Heart left ventricle (tissue), 16 donors: Measurements from ENCODE around the gene CHST1. TPM values are rescaled to one million over a fixed set of nuclear protein-coding genes. Genes with fewer than 3 reads are reported as not detected.

ENCODE experiments used
- ATAC-seq, 4 donors: fragments of 200-7000 bp; cut with Tn5 transposase; one replicate each; pipeline ENCODE4 v1.9.1; 2020 to 2022; ENCODE audit warnings: moderate library complexity in 4 of 4, mild to moderate bottlenecking in 3 of 4, moderate number of reproducible peaks in 1 of 4
- DNase-seq, 5 donors: peaks; one replicate each; pipeline ENCODE4 v3.0.0-alpha.2; 2020
- H3K27ac ChIP-seq, 12 donors: fragments of 200-600 bp; sonication (generic) in 4 of 12; one replicate each; pipeline versions ENCODE4 v1.5.0 to v1.8.0; 2016 to 2022; ENCODE audit warnings: mild to moderate bottlenecking in 2 of 12
- H3K27me3 ChIP-seq, 9 donors: fragments of 200-600 bp; sonication (generic) in 2 of 9; one replicate each; pipeline versions ENCODE4 v1.5.1 to v1.8.0; 2016 to 2022; ENCODE audit warnings: mild to moderate bottlenecking in 3 of 9
- H3K36me3 ChIP-seq, 9 donors: fragments of 200-600 bp; sonication (generic) in 2 of 9; one replicate each; pipeline versions ENCODE4 v1.5.0 to v1.8.0; 2018 to 2022; ENCODE audit warnings: mild to moderate bottlenecking in 2 of 9
- H3K4me1 ChIP-seq, 12 donors: fragments of 200-600 bp; sonication (generic) in 4 of 12; one replicate each; pipeline versions ENCODE4 v1.5.0 to v1.8.0; 2016 to 2022; ENCODE audit warnings: mild to moderate bottlenecking in 3 of 12
- H3K4me3 ChIP-seq, 12 donors: fragments of 200-600 bp; sonication (generic) in 4 of 12; one replicate each; pipeline versions ENCODE4 v1.5.0 to v1.8.0; 2017 to 2022; ENCODE audit warnings: mild to moderate bottlenecking in 9 of 12, moderate library complexity in 4 of 12
- H3K9me3 ChIP-seq, 12 donors: fragments of 200-600 bp; sonication (generic) in 4 of 12; one replicate each; pipeline versions ENCODE4 v1.5.0 to v1.8.0; 2016 to 2022; ENCODE audit warnings: mild to moderate bottlenecking in 1 of 12
- CTCF ChIP-seq, 12 donors: fragments of 200-600 bp; sonication (generic) in 4 of 12; IDR thresholded peaks; one replicate each; pipeline versions ENCODE4 v1.5.0 to v1.8.0; 2018 to 2022; ENCODE audit warnings: antibody characterized with exemption in 12 of 12, mild to moderate bottlenecking in 5 of 12
- POLR2A ChIP-seq, 2 donors: fragments of 450-650 bp; IDR thresholded peaks; one replicate each; pipeline ENCODE4 v1.6.1; 2017; ENCODE audit warnings: antibody characterized with exemption in 2 of 2, mild to moderate bottlenecking in 2 of 2, moderate library complexity in 2 of 2
- WGBS, 4 donors: extraction: QIAGEN DNeasy Blood & Tissue Kit in 2 of 4; methylation state at CpG; one replicate each; pipeline versions ENCODE4 v1.1.5 to v1.1.7; 2013 to 2018; 5-methylcytosine and 5-hydroxymethylcytosine counted together
- intact Hi-C, 10 donors: fragments of 100-400 bp; cut with DNase I; formaldehyde crosslinking; loops; one replicate each; pipeline versions ENCODE4 v1.11.1 to v1.14.2; 2022
- polyA plus RNA-seq, 2 donors: library from polyadenylated mRNA; stranded (reverse); fragments of 200-250 nt; gene quantifications; one replicate each; pipeline ENCODE4 v1.2.3, GENCODE V29; 2013
- total RNA-seq, 9 donors: library from RNA; depleted of rRNA in 2 of 9; stranded (reverse); fragments of >200 nt in 2 of 9; fragmentation: NEBNext Ultra II Directional in 3 of 9; extraction: Animal tissue kit (Norgen Biotek cat#: 25700) in 3 of 9; gene quantifications; one replicate each; pipeline versions ENCODE4 v1.1.0 to v1.2.4, GENCODE V29; 2016 to 2023
- donor health status: ischemic (EF 13 %, LVEDD 7.1; RV severe dilation, severe dysfunction).
- donor health status: healthy with polysubstance abuse.
- donor health status: DM: no; HTN: yes; CAD: no.
- donor health status: DM: no; HTN: no; CAD: no.
- donor health status: ischemic (EF 25% LVEDD 6.9; RV normal size, moderate dysfunction).
- donor health status: ischemic (EF 25% LVEDD 5.7; RV mildly dilated, moderate dysfunction).
- donor health status: healthy.
- donor health status: DM: yes; HTN: yes; CAD: no.
- donor health status: ischemic (EF 35%, LVEDD 5.7; RV mildly dilated, moderate dysfunction).
- donor health status: nonischemic (EF 11% LVEDD 7.7; RV severe dilation, severe dysfunction).
- donor health status: DM: yes; HTN: yes; CAD: no.
- donor health status: PGD.
- donor health status: ischemic (EF 29% LVEDD 5.4; RV normal size, mild dysfunction).
- donor health status: nonischemic (EF 23%, LVEDD 6.1; RV moderate dilation, normal function).

The CHST1 gene
- total and polyA plus RNA-seq, 11 donors = 0.59 to 6.5 (median 1.8) TPM

DNA sequence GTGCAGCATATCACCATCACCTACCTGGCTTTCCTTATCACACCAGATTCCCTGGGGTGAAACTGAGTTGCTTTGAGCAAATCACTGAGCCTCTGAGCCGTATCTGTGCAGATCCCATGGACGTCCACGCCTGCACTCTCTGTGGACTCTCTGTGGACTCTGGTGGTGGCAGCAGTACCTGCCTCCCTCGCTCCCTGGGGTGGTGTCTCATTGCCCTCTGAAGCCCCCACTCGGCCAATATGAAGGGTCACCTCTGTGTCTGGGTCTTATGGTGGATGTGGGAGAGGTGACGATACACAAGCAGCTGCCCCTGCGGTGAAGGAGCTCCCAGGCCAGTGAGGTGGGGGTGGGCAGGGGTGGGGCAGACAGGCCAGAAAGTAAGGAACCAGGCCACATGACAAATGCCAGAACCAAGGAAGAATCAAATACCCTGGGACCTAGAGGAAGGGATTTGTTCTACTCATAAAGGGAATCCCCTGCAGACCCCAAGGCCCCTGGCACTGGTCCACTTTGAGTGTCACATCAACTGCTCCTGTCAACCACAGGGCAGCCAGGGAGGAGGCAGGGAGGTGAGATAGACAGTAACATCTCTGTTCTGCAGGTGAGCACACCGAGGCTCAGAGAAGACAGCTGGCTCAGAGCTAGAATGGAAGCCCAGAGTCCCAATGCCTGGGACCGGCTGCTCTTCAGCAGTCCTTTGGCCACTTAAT is 9.2 kb upstream of the CHST1 start:
- intact Hi-C loops = no loop called here
- WGBS, 4 donors = 88 to 93% (median 90%) methylated on average over 7 to 9 of the region's 9 CpGs
- no peaks in the 10 kb centered on the region for H3K36me3 ChIP-seq
- TF ChIP-seq CTCF (IDR thresholded peaks at IDR 0.05) (no peak), POLR2A (IDR thresholded peaks at IDR 0.05) (no peak)
- no peak overlapping the region for H3K4me3 ChIP-seq
- H3K9me3 ChIP-seq = no peaks in the 10 kb centered on the region
- DNase-seq = no peak
- H3K4me1 ChIP-seq = no peaks in the 10 kb centered on the region
- H3K27me3 ChIP-seq = no peaks in the 10 kb centered on the region
- no peak for ATAC-seq
- no peak overlapping the region for H3K27ac ChIP-seq

GRCh38 chr11:45673441-45673840 is 8.0 kb upstream of the CHST1 start:
- DNase-seq (no peak), ATAC-seq (no peak)
- Histone ChIP-seq H3K9me3 (no peaks in the 10 kb centered on the region), H3K27me3 (no peaks in the 10 kb centered on the region), H3K4me1 (no peaks in the 10 kb centered on the region), H3K27ac (no peak overlapping the region), H3K4me3 (no peak overlapping the region), H3K36me3 (no peaks in the 10 kb centered on the region)
- WGBS, 4 donors = 95 to 98% (median 98%) methylated on average over 4 of the region's 4 CpGs
- TF ChIP-seq POLR2A (IDR thresholded peaks at IDR 0.05) = no peak
- no peak for TF ChIP-seq CTCF (IDR thresholded peaks at IDR 0.05)
- intact Hi-C loops = no loop called here

GRCh38 chr11:45672593-45672992 is 7.2 kb upstream of the CHST1 start:
- intact Hi-C loops = no loop called here
- DNase-seq (no peak), ATAC-seq (no peak)
- TF ChIP-seq POLR2A (IDR thresholded peaks at IDR 0.05) (no peak), CTCF (IDR thresholded peaks at IDR 0.05) (no peak)
- Histone ChIP-seq H3K36me3 (no peaks in the 10 kb centered on the region), H3K27me3 (peaks cover 0 to under 1% (median 0%) of the 10 kb centered on the region in 9 donors), H3K9me3 (no peaks in the 10 kb centered on the region), H3K4me1 (no peaks in the 10 kb centered on the region), H3K27ac (no peak overlapping the region), H3K4me3 (no peak overlapping the region)
- 88 to 92% (median 90%) methylated on average over 3 of the region's 3 CpGs for WGBS, 4 donors

- intact Hi-C loops = no loop called here
- Histone ChIP-seq H3K36me3 (no peaks in the 10 kb centered on the region), H3K4me3 (no peak overlapping the region), H3K9me3 (no peaks in the 10 kb centered on the region), H3K27me3 (peaks cover 0 to 11% (median 0%) of the 10 kb centered on the region in 9 donors), H3K4me1 (no peaks in the 10 kb centered on the region), H3K27ac (no peak overlapping the region)
- TF ChIP-seq POLR2A (IDR thresholded peaks at IDR 0.05) = no peak
- peak in 2 of 12 donors; percentile 9 to 13 for TF ChIP-seq CTCF (IDR thresholded peaks at IDR 0.05)
- ATAC-seq = no peak
- DNase-seq = no peak
- 85 to 89% (median 86%) methylated on average over 11 to 12 of the region's 12 CpGs for WGBS, 4 donors
Observed at GRCh38 chr11:45671246-45672171, 6.1 kb upstream of the CHST1 start.
